ENCODE data around the gene GPR18. TPM values are rescaled to one million over a fixed set of nuclear protein-coding genes. Genes with fewer than 3 reads are reported as not detected.

GPR18 gene
- total and polyA plus RNA-seq, 9 of the 15 experiments (the other 6 are each of a cell fraction or from before 2014, with no cell fraction given), result 0.75 TPM; not detected in 8

DNA sequence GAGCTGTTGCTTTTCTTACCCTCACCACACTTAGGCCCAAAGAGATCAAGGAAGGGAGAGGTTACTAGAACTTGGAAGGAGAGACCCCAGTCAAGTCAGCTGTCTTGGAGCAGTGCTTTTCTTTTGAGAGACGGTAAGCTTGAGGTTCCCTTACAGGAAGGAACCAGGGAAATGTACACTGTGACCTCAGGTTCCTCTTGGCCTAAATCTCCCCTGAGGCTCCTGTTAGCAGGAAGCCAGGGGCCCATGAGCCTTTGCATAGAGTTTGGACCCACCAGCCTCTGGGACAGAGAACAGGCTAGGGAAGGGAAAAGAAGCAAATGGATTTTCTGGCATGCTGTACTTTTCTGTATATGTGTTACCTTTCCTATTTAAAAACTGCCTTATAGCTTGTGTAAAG, 5.9 kb upstream of the GPR18 start:
- WGBS (ENCODE audit: insufficient coverage, low coverage, missing lambda C conversion rate), result 0% methylated on average over 1 of the region's 1 CpG

More for the DNA sequence above, 5.9 kb upstream of the GPR18 start:
- ATAC-seq (no peak), FAIRE-seq (no peak), DNase-seq (ENCODE audit: extremely low read depth in 1 of 4, low spot score in 3 of 4) (no peak)
- Histone ChIP-seq H3K4me3 (no peak overlapping the region), H4K20me1 (replicated peaks; ENCODE audit: control insufficient read depth, insufficient read depth, low read length) (no peaks in the 10 kb centered on the region), H3K4me2 (ENCODE audit: insufficient read depth, low read length) (no peak overlapping the region), H3K9me1 (ENCODE audit: control insufficient read depth, insufficient read depth, low read length) (no peaks in the 10 kb centered on the region), H3K27ac (ENCODE audit: extremely low read depth, low read depth, low read length) (no peak overlapping the region), H3K9ac (ENCODE audit: insufficient read depth in 1 of 2, low read depth in 2 of 2, low read length in 2 of 2) (no peak overlapping the region), H2AFZ (ENCODE audit: low read depth, low read length) (no peak overlapping the region), H3K4me1 (replicated peaks in 1 of 2; ENCODE audit: control insufficient read depth in 2 of 2, insufficient read depth in 2 of 2, low read length in 2 of 2) (peaks cover 4 to 24% of the 10 kb centered on the region in 2 experiments; a peak in 3 of 5 replicates), H3K9me3 (replicated peaks; ENCODE audit: control insufficient read depth, insufficient read depth, low read depth, low read length) (no peaks in the 10 kb centered on the region), H3K79me2 (ENCODE audit: control insufficient read depth, insufficient read depth, low read length) (peaks cover 14% of the 10 kb centered on the region; the same call in 1 of the 3 replicates), H3K36me3 (ENCODE audit: control insufficient read depth, insufficient read depth, low read length) (peaks cover 29% of the 10 kb centered on the region; the same call in 2 of the 3 replicates), H3K27me3 (ENCODE audit: control insufficient read depth in 2 of 2, insufficient read depth in 2 of 2, low read length in 2 of 2) (no peaks in the 10 kb centered on the region)
- in situ Hi-C loops (cut with MboI) (no loop called here), intact Hi-C loops (cut with micrococcal nuclease) (loop anchor here (10.0 kb wide), 2 partner anchors 419 to 589 kb away; no protein-coding TSS in a partner anchor)
- BruUV-seq (replicated peaks), result no TSS peak
- CTCF ChIA-PET (ENCODE audit: low intra/inter-chr PET ratio), result interaction anchor here (0.6 kb wide), 1 partner anchor 46 kb away, joined by 3 read pairs; no protein-coding TSS in a partner anchor
- POLR2A ChIA-PET, result interaction anchor here (1.6 kb wide), 1 partner anchor 9 kb away, joined by 5 read pairs; no protein-coding TSS in a partner anchor
- TF ChIP-seq UBTF (IDR thresholded peaks at IDR 0.05; ENCODE audit: borderline replicate concordance in 1 of 2, low read depth in 2 of 2, low read length in 2 of 2) (no peak), RAD51 (IDR thresholded peaks at IDR 0.05; ENCODE audit: borderline replicate concordance, low read depth) (no peak), SIN3B (IDR thresholded peaks at IDR 0.05; ENCODE audit: low read depth) (no peak), RBM17 (IDR thresholded peaks at IDR 0.05; ENCODE audit: borderline replicate concordance, low read depth, low read length) (no peak), ZNF23 (CRISPR knock-in tag; IDR thresholded peaks at IDR 0.05) (no peak), MAZ (CRISPR knock-in tag; conservative IDR thresholded peaks at IDR 0.05 in 1 of 2, IDR thresholded peaks at IDR 0.05 in 1 of 2) (no peak), ZBTB8A (IDR thresholded peaks at IDR 0.05; ENCODE audit: partially characterized antibody) (no peak), HNRNPK (IDR thresholded peaks at IDR 0.05; ENCODE audit: low read depth, low read length, poor library complexity, severe bottlenecking) (no peak), BRD4 (IDR thresholded peaks at IDR 0.05) (no peak), KDM1A (IDR thresholded peaks at IDR 0.05) (no peak), POLR2AphosphoS2 (IDR thresholded peaks at IDR 0.05; ENCODE audit: low read length) (no peak), NCOA1 (IDR thresholded peaks at IDR 0.05; ENCODE audit: low read depth) (no peak), SPI1 (IDR thresholded peaks at IDR 0.05; ENCODE audit: borderline replicate concordance, low read depth, low read length) (no peak), PHF21A (IDR thresholded peaks at IDR 0.05; ENCODE audit: borderline replicate concordance, low read depth) (no peak), RBFOX2 (IDR thresholded peaks at IDR 0.05; ENCODE audit: low read depth, low read length) (no peak), HNRNPL (IDR thresholded peaks at IDR 0.05; ENCODE audit: low read depth, low read length) (no peak), SUPT5H (IDR thresholded peaks at IDR 0.05) (no peak), TCF3 (CRISPR knock-in tag; IDR thresholded peaks at IDR 0.05) (no peak), TFAM (CRISPR knock-in tag; conservative IDR thresholded peaks at IDR 0.05) (no peak)
- TF ChIP-seq, protein P1, sequence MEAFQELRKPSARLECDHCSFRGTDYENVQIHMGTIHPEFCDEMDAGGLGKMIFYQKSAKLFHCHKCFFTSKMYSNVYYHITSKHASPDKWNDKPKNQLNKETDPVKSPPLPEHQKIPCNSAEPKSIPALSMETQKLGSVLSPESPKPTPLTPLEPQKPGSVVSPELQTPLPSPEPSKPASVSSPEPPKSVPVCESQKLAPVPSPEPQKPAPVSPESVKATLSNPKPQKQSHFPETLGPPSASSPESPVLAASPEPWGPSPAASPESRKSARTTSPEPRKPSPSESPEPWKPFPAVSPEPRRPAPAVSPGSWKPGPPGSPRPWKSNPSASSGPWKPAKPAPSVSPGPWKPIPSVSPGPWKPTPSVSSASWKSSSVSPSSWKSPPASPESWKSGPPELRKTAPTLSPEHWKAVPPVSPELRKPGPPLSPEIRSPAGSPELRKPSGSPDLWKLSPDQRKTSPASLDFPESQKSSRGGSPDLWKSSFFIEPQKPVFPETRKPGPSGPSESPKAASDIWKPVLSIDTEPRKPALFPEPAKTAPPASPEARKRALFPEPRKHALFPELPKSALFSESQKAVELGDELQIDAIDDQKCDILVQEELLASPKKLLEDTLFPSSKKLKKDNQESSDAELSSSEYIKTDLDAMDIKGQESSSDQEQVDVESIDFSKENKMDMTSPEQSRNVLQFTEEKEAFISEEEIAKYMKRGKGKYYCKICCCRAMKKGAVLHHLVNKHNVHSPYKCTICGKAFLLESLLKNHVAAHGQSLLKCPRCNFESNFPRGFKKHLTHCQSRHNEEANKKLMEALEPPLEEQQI (IDR thresholded peaks at IDR 0.05), result no peak
